ENCODE results near the gene SMG6.
A peak's percentile ranks its signal among the peaks of the same experiment; 100 is the strongest.
"Not testable (repeated sequence)": the region's sequence is repeated elsewhere in the genome, so short reads cannot be mapped to it uniquely, and the experiment has no call there.

The SMG6 gene

DNA sequence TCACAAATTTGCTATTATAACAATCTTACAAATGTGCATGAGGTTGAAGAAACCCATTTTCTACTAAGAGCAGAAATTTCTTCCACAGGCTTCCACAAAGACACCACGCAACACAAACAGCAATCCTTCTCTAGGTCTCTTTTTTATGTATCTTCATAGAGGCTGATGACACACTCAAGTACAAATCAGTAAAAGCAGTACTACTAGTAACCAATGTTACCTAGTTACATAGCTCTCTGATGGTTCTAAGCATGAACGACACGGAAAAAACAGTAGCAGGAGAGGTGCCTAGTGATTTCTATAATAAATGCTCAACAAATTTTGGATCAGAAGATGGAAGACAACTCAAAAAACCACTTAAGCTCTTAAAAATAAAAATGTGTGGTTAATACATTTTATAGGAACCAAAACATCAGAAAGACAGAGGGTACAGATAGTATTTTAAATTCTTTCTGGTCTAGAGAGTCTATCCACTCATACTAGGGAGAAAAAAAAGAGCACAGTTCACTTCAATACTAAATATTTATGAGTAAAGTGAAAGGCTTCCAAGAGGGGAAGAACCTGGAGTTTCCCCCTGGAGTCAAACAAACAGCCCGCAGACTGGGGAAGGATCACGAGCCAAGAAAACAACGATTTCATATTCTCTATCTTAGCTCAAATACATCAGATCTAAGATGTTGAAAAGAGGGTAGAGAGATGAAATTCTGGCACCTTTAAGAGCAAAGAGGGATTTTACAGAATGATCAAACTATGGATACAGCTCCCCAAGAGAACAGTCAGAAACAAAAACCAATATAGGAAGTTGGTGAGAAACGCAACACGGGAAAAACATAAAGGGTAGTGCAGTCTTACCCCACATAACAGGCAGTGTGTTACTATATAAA lies 40.2 kb downstream of the SMG6 start:
- peak; percentile 46 for DNase-seq (ENCODE audit: low spot score)

DNA sequence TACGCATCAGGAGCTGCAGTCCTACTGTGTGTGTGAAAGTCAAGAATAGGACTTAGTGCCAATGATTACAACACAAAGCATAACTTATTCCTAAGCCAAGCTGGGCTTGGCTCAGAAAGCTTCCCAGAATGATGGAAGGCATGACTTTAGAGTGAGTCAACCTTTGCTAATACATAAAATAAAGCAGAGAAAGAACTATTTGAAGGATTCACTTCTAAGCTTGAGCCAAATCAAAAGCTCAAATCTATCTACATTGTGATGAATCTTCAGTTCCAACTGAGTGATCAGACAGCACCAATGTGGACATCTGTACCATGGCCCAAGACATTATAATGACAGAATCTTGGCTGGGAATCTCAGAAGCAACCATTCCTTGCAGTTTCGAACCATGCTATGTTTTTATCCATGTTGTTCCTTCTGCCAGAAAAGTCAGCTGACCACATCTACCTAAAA lies 41.4 kb downstream of the SMG6 start:
- no peak for DNase-seq (ENCODE audit: low spot score)

DNA sequence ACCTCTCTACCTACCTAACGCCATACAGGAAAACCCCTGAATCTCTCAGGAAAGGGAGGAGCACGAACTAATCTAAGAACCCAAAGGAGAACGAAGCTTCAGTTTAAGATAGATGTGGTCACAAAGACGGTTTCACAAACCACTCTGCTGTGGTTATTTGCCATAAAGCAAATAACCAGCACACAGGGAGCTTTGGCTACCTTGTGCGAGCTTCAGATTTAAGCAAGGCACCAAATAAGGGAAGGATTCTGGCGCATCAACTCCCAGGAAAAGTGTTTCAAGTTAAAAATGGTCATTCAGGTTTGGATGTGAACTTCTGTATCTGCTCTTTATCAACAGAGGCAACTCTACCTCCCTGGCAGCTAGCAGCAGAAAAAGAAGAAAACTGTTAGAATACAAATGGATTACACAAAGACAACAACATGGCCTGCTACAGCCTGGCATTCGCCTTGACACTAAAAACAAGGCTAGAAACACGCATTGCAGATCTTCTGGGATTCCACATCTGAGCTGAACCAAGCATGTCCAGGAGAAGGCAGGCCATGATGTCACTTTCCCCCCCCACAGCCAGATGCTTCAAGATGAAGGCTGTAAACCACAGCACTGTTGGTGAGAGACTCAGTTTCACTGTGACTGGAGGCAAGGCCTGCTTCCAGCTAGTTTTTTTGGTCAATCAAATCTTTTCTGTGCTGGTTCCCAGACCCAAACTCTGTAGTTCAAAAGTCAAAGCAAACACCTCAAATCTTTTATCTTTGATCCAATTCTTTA lies 43.6 kb downstream of the SMG6 start:
- peak; percentile 87 for DNase-seq (ENCODE audit: low spot score)

DNA sequence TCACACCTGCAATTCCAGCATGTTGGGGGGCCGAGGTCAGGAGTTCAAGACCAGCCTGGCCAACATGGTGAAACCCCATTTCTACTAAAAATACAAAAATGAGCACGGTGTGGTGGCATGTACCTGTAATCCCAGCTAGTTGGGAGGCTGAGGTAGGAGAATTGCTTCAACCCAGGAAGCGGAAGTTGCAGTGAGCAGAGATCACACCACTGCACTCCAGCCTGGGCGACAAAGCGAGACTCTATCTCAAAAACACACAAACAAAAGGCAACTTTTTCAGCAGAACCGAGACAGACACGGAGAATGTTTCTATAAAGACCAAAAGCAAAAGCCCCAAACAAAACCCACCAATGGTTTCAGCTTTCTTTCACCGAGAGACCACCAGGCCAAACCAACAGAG lies 44.8 kb downstream of the SMG6 start:
- DNase-seq (ENCODE audit: low spot score), result not testable (repeated sequence)

DNA sequence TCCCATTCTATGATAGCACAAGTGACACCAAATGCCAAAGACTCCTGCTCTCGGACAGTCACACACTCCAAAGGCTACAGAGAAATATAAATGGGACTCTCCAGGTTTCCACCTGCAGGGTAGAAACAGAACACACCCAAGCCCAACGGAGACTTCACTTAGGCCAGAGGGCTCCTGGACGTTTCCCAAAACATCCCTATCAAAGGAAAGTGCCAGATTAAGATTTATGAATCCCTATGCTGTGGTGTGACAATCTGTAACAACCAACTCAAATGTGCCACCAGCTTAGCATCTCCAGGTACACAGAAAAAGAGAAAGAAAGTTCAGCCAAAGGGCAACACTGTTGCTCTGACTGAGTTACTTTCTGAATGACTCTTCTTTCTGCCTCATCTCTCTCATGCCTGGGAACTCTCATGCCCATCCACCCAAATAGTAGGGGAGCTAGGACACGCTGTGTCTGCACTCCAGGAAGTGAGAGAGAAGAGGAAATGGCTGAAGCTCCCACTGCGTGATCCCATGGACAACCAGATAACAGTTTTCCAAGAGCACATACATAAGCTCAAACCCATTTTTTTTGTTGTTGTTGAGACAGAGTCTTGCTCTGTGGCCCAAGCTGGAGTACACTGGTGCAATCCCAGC lies 49.7 kb downstream of the SMG6 start:
- DNase-seq (ENCODE audit: low spot score), result peak; percentile 81

DNA sequence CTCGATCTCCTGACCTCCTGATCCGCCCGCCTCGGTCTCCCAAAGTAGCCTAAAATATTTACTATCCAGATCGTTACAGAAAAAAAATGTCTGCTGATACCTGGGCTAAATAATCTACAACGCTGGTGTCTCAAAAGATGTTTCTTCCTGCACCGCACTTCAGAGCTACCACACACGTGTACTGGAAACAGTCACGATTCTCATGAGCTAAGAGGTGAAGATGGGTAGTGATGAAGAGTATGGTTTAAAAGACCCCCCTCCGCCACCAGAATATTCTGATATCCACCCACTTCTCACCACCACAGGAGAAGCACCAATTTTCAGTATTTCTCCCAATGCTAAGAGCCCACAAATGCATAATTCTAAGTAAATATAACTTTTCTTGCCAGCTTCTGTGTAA lies 50.2 kb downstream of the SMG6 start:
- DNase-seq (ENCODE audit: low spot score), result no peak

DNA sequence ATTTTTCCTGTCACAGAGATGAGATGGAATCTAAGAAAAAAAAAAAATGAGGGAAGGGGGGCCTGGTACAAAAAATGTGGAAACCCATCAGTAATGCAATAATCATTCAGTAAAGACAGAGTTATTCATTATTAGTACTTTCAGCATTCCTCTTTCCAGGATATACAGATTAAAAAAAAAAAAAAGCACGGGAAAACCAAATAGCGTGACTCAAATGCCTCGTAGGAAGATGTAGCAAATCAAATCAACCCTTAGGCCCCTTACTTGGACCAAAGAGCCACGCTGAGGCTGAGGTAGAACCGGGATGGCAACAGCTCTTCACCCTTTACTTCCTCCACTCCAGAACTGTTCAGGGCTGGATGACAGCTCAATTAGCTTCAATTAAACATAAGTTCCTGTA lies 52.5 kb downstream of the SMG6 start:
- no peak for DNase-seq (ENCODE audit: low spot score)

DNA sequence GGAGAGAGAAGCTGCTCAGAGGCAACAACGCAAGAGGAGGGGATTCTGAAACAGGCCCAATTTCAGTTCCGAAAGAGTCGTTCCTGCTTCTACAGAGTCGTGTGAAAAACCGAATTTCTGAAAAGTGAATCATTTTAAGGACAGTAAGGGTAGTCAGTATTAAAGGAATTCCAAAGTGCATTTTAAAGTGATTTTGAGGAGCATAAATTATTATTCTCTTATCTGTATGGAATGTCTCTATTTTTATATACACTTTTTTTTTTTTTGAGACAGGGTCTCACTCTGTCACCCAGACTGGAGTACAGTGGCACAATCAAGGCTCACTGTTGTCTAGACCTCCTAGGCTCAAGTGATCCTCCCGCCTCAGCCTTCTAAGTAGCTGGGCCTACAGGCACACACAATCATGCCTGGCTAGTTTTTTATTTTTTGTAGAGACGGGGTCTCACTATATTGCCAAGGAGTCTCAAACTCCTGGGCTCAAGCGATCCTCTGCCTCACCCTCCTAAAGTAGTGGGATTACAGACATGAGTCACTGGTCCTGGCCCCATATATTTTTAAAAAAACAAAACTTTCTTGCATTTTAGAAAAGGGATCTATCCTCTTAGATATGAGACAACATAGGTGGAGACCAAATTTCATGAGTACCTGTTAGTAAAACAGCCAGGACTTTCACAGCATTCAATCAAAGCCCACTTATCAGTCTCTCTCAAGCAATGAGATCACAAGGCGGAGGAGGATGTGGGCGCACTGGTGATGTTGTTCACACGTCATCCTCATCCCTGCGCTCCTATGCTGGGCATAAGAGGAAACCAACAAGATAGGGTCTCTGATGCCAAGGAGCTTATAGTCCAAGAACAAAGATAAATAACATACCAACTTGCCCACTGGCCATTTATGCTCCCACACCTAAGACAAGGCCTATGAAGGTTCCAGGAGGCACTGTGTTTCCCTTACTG lies 53.2 kb downstream of the SMG6 start:
- DNase-seq (ENCODE audit: low spot score), result no peak

DNA sequence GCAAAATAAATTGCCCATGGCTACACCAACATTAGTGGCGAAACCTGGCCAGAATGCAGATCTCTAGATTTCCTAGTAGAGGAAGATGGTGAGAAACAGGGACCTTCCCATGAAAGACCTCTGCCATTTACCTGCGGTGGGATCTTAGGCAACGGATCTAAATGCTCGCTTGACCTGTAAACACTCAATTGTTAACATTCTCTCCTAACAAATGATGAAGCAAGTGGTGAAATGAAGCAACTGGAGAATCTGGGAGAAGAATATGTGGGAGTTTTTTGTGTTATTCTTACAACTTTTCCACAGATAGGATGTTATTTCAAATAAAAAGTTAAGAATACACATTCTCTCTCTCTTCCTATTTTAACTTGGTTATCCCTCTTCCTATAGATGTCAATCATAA lies 56.6 kb downstream of the SMG6 start:
- no peak for DNase-seq (ENCODE audit: low spot score)

DNA sequence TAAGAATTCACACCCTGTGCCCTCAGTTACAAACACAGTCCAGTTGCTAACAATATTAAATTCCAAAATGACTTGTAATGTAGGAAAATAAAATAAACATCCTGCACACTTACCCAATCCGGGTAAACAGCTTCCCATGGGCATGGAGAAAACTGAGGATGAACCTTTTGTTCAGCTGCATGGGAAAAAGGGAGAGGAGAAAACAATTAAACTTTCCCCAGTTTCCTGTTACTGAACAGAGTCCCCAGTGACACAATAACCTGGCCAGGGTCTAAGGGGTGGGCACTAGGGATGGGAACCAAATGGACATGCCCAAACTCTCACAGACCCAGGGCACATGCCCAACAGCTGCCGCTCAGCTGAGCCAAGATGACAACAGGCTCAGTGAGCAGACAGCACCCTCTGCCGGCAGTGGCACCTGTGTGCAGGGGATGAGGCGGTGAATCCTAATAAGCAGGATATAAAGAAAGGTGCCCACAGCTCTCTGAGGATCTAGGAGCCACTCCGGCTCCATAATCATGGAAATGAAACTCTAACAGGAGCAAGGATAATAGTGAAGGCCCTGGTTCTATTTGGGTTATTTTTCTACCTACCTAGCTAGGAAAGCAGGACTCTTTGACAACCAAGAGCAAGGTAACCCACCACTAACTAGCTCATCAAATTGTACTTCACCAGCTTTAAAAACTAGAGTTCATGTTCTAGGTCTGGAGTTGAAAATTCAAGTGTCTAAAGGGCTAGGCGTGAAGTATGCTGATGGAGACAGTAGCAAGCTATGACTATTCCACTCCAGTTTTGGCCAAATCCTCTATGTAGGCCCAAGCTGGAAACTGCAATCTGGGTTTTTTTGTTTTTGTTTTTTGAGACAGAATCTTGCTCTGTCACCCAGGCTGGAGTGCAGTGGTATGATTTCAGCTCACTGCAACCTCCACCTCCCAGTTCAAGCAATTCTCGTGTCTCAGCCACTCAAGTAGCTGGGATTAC lies 58.8 kb downstream of the SMG6 start:
- peak; percentile 80 for DNase-seq (ENCODE audit: low spot score)

DNA sequence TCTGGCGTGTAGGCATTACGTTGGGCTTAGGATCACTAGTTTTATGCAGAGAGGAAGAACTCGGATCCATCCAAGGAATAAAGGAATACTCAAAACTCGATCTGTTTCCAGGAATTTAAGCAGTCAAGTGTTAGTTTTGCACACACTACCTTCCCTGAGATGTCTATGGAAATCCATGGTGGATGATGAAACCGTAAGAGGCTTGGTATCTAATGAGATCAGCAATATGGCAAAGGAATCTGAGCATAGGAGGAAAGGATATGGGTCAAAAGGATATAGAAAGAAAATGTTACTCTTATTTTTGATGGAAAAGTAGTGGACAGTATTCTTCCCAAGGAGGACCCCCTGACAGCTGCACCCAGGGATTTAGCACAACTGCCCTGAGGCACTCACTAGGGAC lies 59.6 kb downstream of the SMG6 start:
- DNase-seq (ENCODE audit: low spot score), result no peak

DNA sequence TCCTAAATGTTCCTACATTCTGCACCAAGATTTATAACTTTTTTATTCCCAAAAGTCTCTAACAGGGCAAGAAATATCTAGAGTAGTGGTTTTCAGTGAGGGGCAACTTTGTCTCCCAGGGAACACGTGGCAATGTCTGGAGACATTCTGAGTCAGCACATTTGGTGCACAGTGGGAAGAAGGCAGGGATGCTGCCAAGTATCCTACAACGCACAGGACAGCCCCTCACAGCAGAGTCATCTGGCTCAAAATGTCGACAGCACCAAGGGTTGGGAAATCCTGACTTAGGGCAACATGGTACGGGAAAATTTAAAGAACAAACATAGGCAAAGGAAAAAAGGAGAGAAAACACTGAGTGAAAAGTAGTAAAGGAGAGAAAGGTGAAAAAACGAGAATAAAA lies 61.8 kb downstream of the SMG6 start:
- no peak for DNase-seq (ENCODE audit: low spot score)

DNA sequence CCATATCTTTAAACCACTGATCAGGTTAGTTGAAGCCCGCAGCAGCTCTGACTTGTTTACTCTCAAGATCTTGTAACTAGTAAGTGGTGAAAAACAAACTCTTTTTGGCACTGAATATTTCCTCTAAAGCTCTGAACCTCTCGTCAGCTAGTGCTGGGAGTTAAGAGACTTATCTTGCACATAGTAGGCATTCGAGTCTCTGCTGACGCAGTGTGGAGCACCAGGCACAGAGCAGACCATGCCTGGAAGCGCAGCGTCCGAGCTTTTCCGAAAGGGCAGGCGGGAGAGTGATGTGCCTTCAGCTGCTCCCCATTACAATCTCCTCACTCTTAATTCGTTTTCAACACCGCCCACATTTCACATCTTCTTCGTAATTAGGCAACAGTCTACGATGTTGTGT lies 63.0 kb downstream of the SMG6 start:
- DNase-seq (ENCODE audit: low spot score), result no peak

DNA sequence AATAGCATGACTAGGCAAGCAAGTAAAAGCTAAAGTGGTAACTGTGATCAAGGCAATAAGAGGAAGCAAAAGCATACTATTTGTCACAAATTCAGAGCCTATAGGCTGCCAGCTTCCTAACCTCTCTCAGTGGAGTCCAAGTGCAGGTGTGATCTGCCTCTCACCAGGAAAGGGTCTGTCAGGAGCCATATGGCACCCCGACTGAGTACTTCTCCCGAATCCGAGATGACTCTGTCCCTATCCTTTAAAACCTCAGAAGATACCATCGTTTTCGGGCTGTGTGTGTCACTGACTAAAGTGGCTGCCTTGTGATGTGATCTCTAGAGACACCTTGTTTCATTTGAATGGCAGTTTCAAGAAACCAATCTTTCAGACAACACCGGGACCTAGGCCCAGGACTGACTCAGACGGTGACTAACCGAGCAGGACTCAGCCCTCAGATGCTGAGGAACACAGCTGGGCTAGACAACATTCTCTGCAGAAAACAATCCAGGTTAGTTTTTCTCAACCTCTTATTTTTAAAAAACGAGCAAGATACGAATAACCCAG lies 63.6 kb downstream of the SMG6 start:
- DNase-seq (ENCODE audit: low spot score), result peak; percentile 51

DNA sequence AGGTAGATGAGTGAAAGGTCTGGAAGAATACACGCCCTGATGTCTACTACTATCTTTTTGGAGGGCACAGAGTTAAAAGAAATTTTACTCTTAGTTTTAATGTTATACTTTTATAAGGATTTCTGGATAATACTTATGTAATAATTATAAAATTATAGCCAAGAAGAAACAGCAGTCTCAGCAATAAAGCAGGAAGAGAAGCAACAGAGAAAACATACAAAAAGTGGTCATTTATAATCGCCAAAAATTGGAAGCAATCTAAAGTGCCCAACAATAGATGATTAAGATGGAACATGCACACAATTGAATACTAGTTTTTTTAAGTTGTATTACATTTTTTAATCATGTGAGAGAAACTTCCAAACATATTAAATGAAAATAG lies 64.4 kb downstream of the SMG6 start:
- no peak for DNase-seq (ENCODE audit: low spot score)

DNA sequence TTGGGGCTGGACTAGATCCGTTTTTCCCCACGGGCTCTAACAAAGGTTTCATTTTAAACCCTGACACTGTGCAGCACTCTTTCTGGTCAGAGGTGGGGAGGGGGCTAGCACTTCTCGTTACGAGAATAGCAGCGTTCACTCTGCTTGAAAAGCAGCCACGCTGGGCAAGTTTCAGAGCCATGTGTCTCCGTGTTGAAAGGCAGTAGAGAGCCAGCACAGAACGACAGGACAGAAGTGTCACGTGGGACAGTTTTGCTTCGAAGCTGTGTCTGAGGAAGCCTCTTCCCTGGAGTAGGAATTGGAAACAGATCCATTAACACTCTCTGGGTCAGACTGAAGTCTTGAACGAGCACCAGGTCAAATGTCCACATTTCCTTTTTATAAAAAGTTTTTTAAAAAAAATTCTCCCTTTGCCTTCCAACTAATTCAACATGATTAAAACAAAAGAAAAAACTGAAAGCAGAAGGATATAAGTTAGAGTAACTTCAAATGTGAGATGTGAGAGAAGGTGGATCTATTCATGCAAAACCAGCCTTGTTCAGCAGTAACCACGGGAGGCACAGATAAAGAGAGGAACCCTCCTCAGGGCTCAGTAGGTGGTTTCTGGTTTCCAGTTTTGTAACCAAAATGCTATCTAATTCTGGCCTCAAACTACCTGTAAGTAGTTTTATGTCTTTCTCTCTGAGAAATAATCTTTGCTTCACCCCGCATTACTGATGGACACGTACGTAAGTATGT lies 65.0 kb downstream of the SMG6 start:
- DNase-seq (ENCODE audit: low spot score), result no peak

DNA sequence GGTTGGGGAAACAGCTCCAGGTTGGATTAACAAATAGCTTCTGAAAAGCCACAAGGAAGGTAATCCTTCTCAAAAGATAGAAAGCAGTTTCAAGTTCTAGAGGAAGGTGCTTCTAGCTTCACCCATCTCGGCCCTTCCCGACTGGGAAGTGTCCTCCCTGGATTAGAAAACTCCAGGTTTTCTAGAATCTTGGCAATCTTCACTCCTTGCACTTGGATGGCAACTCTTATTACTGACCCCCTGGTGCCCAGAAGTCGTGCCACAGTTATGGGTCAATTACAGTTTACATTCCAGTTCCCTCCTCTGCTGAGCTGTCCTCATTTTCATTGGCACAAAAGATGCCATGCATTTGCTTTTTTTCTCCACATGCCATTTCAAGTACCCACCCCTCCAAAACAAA lies 65.6 kb downstream of the SMG6 start:
- no peak for DNase-seq (ENCODE audit: low spot score)

DNA sequence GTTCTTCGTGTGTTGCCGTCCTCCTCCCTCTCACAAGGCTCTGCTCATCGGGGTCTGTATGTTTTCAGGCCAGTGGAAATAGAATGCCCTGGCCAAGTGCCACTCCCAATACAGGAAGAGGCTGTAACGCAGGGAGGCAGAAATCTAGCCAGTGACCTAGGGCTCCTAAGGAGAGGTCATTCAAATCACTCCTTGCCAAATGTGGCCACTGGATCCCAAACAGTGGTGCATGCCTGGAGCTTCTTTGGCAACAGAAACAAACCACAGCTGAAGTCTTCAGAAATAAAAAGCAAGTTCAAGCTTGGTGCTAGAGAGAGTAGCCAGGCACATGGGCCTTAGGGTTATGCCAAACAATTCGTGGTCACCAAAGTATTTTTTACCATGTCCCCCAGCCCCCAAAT lies 66.1 kb downstream of the SMG6 start:
- DNase-seq (ENCODE audit: low spot score), result no peak

DNA sequence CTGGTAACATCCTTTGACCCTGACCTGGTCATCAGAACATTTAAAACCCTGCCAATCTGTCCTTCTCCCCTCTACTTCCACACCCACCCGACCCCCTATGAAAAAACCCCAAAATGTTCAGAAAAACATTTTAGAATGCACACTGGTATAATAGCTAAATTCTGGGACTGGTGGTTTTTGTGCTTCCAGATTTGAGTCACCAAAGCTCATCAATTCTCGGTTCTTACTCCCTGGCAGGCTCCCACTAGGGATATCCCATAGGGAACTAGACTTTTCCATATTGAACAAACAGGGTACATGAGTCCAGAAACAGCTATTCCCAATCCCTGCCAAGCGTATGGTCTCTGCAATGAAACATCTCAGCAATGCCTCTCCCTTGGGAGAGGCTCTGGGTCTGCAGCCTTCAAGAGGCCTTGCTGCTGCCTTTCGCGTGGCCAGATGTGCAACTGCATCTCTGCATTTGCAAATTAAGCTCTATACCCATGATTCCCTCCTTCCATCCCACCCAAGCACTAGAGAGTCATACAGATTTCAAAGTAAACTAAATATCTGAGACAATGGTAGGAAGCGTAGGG lies 67.7 kb downstream of the SMG6 start:
- DNase-seq (ENCODE audit: low spot score), result no peak
